HG03066 (cell line): ENCODE measurements around the gene FBXO9.
A peak's percentile ranks its signal among the peaks of the same experiment; 100 is the strongest.

Source experiments
- ATAC-seq: cut with Tn5 transposase; IDR thresholded peaks from one replicate; pipeline ENCODE4 v1.9.1; 2021; ENCODE audit warnings: low read depth; ENCODE audit not compliant: unreplicated experiment

Gene FBXO9

DNA sequence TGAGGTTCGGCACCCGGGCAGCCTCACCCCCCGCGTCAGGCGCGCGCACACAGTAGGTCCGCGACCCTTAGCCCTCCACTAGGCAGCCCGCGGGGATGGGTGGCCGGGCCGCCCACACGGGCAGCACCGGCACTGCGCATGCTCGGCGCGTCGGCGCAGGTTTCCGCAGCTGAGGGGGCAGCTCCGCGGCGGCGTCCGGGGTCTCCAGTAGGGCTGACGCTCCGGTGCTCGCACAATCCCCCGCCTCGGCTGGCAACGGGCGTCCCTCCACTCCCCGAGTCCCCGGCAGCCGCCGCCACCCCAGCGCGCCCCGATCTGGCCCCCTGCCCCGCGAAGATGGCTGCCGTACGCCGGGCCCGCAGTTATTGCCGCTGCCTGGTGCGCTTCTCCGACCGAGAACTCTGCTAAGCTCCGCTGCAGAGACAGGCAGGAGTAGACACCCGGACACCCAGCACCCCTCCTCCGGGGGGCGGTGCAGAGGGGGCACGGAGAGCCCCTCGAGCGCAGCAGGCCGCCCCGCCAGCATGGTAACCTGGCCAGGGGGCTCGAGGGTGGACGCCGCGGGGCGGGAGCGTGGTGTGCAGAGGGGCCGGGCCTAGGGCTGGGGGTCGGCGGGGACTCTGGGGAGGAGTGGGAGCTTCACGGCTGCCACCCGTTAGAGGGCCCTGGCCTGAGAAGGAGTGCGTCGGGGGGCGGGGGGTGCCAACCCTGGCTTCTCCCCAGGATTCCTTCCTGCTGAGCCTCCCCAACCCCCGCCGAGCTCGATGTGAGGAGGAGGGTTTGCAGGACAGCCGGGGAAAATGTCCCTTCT lies at the start of gene FBXO9:
TSS of gene FBXO9 (plus strand) at position 139 of the 811 bp plus-strand sequence. CDS start at position 525, 386 bp downstream.
- peak; percentile 41 for ATAC-seq

DNA sequence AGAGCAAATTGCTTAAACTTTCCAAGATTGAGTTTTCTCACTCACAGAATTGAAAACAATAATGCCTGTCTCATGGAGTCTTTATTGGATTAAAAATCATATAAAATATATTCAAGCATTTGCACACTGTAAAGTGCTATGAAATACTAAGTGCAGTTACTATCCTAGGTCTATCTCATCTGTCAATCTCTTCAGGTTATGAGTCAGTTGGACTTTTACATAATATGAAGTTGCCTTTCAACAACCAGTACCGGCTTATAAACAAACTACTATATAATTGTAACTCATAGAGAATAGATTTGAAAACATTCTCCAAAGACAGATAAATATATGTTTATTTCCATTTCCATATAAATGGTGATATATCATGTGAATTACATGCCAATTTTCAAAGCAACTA lies 49.7 kb upstream of the FBXO9 start:
- no peak for ATAC-seq

DNA sequence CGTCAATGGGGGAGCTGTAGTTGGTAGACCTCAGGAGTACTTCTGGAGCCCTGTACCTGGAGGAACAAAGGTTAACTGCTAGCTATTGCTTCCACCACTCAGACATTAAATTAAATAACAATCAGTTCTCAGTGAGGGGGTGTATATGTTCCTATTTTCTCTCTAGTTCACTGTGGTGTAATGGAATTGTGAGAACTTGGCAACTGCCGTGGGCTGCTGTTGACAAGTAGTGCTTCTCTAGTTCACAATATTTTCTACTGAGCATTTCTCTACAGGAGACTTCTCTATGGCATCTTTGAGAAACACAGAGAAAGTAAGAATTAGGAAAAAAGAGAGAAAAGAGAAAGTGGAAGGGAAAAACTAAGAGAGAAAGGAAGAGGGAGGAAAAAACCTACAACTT lies 46.8 kb upstream of the FBXO9 start:
- no peak for ATAC-seq

DNA sequence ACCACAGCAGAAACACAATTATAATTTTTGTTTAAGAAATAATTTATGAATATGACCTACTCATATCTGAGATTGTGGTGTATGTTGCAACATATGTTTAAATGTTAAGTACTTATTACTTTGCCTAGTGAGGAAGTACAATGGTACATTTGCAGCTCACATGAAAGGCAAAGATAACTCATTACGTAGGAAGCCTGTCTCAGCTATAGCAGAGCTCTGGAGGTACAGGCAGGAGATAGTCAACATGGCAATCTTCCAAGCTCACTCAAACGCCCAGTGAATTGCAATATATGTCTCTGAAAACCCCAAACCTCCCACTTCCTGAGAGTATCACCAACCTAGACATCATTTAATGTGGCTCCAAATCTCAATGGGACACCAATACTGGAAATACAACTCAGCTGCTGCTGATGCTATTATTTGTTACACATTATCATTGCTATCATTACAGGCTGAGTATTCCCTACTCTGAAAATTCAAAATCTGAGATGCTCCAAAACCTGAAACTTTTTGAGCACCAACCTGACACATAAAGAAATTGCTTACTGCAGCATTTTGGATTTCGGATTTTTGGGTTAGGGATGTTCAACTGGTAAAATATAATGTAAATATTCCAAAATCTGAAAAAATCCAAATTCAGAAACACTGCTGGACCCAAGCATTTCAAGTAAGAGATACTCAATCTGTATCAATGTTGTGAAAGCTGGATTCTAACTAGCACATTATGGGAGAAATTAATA lies 45.0 kb upstream of the FBXO9 start:
- ATAC-seq, result no peak

DNA sequence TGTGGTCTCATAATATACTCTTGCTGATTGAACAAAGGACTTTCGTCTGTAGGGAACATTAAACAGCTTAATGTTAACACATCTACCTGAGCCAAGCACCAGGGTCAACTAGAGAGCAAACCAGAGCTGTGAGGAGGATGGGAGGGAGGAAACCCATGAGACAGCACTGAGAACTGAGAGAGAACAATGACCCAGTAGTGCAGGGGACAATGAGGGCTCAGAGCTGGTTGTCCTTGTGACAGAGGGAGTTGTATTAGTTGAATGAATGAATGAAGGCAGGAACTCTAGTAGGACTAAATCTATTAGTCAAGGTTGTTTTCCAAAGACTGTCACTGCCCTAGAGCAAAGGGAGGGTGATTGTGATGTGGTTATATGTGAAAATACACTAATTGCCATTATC lies 41.9 kb upstream of the FBXO9 start:
- ATAC-seq, result no peak

DNA sequence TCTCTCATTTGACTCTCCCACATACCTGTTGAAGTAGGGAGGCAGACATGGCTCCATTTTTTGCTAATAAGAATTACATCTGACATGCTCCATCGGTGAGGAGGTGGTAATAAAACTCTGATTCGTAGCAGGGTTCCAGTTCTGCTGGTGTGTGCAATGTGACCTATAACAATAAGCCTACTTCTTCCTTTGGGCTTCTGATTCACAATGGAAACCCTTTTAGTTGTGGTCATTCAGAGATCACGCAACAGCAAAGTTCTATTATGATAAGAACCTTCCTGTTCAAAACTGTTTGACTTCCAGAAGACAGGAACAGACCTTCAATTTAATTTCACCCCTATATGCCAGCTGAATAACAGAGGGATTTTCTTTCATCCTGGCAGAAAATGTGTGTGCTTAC lies 38.7 kb upstream of the FBXO9 start:
- no peak for ATAC-seq

DNA sequence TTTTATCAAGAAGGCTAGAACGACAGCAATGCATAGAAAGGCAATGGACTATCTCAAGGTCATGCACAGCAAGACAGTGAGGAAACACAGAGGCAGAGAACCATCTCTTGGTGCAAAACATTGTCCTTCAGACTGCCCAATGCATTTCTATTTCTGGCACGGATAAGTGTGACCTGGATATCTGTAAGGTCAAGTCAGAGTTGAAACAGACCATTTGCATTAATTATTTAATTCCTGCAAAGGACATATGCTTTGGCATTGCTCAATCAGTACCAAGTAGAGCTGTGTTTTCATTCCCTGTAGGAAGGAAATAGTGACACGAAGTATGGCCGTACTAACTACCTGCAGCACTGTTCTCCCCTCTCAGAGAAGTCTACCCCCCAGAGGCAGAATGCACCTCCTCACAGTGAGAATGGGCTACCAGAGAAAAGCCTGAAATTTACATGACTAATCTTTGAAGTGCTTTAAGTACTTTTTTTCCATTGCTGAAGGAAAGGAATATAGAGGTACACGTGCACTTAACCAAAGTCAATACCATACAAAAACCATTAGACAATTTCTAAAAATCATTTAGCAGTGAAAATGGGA lies 38.0 kb upstream of the FBXO9 start:
- no peak for ATAC-seq

DNA sequence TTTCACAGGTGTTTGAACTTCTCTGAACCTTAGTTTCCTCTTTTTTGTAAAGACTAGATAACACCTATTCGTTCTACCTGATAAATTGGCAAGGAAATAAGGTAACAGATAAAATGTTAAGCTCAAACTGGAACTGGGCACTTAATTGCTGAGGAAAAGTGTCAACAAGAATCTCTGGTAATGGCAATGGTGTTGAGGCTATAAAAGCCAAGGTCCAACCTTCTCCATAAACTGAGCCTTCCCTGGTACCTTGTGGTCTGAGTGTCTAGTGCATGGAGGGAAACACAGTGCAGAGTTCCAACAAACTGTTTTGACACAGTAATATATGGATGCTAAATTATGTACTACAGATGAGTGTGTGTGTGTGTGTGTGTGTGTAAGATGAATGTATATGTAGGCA lies 36.7 kb upstream of the FBXO9 start:
- ATAC-seq, result no peak

DNA sequence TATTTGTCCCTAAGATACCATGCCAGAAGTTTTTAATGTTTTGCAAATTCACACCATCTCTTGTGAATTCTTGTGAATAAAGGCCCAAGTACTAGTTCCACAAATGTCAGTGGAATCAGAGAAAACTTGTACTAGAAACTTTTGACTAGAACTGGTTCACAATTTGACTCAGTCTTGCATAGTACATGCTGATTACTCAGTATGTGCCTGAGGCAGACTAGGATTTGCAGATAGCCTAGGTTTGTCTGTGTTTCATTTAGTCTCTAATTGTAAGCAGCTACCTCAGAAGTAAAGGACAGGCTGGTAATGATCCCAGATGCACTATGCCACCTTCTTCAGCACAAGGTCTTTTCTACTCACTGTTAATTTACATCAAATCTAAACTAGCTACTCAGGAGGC lies 35.9 kb upstream of the FBXO9 start:
- ATAC-seq, result no peak

DNA sequence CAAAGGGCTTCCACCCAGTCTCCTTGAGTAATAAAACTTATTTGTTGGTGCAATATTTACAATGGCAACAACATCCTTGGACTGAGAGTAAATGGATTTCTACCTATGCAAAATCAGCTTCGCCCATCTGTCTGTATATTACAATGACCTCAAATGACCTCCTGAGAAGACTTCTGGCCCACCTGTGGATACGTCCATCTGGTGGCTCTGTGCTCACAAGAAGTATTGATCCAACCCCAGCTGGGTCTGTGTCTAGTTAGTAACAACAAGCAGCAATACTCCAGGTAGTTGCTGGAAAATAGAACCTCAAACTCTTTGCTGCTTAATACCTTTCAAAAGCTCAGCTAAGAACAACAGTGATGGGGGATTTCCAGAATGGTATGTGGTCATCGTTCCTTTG lies 35.4 kb upstream of the FBXO9 start:
- no peak for ATAC-seq

DNA sequence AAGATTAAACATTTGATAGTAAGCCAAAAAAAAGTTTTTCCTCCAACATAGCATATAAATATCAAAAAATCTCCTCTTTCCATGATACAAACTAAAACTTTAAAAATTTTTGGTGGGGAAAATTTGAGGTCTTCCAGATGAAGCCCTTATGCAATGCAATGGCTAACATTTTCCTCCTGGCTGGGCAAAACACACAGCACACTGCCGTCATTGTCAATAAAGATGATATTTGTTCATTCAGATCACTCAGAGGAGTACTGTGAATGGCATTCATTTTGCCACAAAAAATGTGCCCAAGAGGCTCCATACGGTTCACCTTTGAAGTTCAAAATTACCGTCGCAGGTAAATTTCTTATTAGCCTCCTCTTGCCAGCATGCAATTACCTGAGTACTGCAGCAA lies 33.9 kb upstream of the FBXO9 start:
- ATAC-seq, result no peak

DNA sequence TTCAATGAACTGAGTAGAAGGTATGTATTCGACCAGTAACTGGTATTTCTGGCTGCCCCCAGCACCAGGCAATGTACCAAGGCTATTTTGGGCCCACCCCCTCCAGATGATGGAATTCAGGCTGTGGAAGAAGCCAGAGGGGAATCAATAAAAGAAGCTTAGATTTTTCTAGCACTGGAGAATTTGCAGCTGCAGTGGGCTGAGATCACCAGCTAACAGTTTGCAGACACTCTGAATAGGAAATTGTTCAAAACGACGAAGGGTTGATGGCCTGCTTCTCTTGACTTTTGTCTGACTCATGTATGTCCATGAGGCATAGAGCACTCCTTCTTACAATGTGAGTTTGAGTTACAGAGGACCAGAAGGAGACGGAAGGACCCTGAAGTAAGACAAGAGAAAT lies 32.4 kb upstream of the FBXO9 start:
- no peak for ATAC-seq

DNA sequence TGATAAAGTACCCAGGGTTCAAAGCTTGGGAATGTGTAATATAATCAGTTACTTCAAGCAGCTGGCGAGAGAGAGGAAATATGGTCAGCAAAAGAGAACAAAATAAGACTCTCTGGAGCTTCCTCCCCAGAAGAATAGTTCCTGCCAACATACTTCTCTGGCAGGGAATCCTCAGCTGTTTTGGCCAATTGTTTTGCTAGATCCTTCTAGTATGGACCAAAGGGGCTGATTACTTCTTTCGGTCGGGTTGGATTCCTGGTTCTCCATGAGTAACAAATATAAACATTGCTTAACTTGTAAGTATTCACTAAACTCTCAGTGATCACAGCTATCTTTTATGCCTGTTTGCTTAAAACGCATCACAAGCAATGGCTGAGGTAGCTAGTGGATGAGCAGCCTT lies 31.4 kb upstream of the FBXO9 start:
- no peak for ATAC-seq

DNA sequence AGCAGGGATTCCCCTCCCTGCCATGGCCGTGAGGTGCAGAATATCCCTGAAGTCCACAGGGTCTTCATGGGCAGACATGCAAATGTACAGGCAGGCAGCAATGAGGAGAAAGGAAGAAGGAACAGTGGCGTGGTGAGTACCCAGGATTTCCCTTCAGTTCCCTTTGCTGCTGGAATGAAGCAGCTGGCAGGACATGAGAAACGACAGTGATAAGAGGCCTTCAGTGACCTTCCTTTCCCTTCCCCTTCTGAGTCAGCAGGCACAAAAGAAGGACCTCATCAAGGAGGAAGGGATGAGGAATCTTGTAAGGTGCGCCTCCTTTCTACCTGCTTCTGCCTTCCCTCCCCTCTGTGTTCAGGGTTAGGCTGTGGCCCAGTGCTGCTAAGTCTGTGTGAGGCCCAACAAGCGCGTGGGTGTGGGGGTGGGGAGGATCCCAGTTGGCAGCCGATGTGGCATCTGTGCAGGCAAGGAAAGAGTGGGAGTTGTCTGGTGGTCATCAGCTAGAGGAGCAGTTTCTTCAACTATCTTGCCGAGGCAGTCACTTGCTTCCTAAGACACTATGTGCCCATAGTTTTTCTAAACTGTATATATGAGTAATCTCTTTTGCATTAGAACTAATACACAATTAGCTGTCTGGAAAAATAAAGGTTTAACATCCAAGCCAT lies 29.5 kb upstream of the FBXO9 start:
- ATAC-seq, result no peak

DNA sequence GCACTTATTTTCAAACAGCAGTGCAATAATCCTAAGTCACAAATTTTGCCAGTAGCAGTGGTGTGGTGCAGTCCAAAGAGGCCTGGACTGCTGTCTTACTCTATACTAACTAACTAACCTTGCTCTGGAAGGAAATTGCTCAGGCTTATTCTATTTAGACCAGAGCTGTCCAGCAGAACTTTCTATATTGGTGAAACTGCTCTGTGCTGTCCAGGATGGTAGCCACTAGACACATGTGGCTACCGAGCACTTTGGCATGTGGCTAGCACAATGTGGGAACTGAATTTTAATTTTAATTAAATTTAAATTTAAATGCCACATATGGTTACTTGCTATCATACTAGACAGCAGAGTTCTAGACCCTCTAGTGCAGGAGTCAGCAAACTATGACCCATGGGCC lies 27.1 kb upstream of the FBXO9 start:
- no peak for ATAC-seq

DNA sequence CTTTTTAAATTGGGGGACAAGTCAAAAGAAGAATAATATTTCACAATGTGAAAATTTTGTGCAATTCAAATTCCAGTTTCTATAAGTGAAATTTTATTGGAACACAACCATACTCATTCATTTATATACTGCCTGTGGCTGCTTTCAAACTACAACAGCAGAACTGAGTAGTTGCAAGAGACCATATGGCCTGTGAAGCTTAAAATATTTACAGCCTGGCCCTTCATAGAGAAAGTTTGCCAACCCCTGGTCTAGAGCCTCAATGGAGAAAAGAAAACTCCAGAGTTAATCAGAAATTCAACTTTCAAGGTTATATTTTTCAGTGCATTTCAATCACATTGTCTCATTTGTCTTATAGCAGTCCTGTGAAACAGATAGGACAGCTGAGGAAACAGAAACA lies 26.6 kb upstream of the FBXO9 start:
- no peak for ATAC-seq

DNA sequence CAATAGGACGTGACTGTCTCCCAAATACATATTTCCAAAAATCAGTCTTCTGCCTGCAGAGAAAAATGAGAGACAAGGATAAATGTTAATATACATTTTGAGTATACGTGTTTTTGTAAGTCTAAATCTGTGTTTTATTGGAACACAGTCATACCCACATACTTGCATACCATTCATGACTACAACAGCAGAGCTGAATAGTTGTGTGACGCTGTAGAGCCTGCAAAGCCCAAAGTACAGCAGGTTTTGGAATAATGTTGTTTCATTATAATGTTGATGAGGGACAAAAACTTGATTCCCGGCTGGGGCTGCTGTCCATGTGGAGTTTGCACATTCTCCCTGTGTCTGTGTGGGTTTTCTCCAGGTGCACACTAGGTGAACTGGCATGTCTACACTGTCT lies 23.8 kb upstream of the FBXO9 start:
- no peak for ATAC-seq

DNA sequence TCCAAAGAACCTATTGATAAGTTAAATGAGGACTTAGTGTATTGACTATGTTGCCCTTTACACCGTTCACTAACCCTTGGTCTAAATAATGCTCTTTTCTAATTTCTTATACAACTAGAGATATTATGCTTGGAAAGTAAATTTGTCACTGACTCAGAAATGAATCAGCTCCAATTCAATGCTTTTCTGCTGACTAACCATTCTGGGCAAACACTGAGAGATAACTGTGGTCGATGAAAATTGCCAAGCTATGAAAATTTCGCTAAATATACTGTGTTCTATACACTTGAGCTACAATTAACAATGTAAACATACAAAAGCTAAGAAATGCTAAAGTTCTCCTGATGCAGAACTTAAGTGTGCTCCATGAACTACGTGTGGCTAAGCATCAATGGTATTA lies 23.1 kb upstream of the FBXO9 start:
- ATAC-seq, result no peak

DNA sequence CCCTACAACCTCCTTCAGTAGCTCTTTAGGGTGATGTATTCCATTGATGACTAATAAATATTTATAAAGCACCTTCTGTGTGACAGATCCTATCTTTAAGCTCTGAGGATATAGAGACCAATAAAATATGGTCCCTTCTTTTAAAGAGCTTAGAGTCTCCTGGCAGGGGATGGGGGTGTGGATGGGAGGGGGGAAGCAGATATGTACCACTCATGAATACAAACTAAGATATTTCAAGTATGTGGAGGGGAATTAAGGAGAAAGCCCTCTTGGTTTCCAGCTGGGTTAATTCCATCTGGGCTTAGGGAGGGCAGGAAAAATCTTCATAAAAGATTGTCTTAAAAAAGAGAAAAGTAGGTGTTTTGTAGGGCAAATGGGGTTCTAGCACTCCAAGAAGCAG lies 21.6 kb upstream of the FBXO9 start:
- ATAC-seq, result no peak

DNA sequence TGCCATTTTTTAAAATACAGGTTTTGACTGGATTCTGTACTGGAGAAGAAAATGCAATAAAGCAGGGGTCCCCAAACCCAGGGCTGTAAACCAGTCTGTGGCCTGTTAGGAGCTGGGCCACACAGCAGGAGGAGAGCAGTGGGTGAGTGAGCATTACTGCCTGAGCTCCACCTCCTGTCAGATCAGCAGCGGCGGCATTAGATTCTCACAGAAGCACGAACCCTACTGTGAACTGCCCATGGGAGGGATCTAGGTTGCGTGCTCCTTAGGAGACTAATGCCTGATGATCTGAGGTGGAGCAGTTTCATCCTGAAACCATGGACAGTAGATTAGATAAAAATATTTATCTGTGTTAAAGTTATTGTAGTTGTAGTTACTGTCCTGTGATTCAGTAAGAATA lies 21.1 kb upstream of the FBXO9 start:
- ATAC-seq, result no peak

DNA sequence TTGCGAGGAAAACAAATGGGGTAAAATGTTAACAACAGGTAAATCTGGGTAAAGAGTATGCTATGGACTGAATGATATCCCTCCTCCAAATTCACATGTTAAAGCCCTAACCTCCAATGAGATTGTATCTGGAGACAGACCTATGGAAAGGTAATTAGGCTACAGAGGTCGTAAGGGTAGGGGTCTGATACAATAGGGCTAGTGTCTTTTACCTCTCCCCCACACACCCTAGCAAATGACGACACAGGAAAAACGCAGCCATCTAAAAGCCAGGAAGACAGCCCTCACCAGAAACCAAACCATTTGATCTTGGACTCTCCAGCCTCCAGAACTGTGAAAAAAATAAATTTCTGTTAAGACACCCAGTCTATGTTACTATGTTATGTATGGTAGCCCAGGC lies 20.6 kb upstream of the FBXO9 start:
- ATAC-seq, result no peak
